GM19395 (cell line): ENCODE data around the gene CTBP2.
A peak's percentile ranks its signal among the peaks of the same experiment; 100 is the strongest.
"Not testable (repeated sequence)": the region's sequence is repeated elsewhere in the genome, so short reads cannot be mapped to it uniquely, and the experiment has no call there.

Experiments
- ATAC-seq: cut with Tn5 transposase; IDR thresholded peaks from one replicate; pipeline ENCODE4 v1.9.1; 2021; ENCODE audit warnings: mild to moderate bottlenecking, moderate library complexity; ENCODE audit not compliant: unreplicated experiment

Gene CTBP2

DNA sequence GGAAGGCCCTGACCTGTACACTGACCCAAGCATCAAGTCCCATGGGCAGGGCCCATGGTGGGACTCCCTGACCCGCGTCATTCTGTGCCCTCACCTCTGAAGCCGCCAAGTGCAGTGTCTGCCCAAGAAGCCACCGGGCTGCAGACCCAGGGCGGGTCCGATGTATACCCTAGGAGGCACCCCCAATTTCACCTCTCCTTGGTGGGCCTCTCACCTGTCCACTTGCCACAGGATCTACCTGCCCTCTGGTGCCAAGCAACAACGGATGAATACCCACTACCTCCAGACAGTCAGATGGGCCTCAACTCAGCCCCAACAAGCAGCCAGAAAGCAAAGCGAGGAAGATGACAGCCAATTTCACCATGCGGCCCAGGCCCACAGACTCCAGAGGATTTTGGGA is 92.6 kb downstream of the CTBP2 start:
- no peak for ATAC-seq

DNA sequence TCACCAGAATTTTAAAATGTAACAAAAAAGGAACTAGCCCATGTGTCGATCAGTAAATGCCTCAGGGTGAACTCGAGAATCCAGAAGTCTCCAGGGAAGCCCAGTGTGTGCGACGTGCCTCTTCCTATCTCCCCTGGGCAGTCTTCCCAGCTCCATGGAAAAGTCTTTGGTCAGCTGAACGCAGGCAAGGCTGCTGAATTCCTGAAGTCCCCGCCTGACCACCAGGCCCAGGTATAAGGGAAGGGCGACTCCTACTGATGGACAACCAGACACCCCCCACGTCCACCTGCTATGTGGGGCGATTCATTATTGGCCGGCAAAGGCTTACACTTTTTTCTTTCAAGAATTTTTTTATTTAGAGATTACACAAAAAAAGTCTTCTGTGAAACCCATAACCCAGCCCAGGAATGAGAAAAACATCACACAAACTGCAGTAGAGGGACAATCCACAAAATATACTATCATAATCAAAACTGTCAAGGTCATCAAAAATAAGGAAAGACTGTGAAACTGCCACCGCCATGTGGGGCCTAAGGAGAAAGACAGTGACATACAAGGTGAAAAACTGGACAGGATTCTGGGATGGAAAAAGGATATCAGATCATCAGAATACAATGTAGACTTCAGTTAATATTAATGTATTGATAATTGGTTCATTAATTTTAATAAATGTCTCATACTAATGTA is 93.5 kb downstream of the CTBP2 start:
- no peak for ATAC-seq

DNA sequence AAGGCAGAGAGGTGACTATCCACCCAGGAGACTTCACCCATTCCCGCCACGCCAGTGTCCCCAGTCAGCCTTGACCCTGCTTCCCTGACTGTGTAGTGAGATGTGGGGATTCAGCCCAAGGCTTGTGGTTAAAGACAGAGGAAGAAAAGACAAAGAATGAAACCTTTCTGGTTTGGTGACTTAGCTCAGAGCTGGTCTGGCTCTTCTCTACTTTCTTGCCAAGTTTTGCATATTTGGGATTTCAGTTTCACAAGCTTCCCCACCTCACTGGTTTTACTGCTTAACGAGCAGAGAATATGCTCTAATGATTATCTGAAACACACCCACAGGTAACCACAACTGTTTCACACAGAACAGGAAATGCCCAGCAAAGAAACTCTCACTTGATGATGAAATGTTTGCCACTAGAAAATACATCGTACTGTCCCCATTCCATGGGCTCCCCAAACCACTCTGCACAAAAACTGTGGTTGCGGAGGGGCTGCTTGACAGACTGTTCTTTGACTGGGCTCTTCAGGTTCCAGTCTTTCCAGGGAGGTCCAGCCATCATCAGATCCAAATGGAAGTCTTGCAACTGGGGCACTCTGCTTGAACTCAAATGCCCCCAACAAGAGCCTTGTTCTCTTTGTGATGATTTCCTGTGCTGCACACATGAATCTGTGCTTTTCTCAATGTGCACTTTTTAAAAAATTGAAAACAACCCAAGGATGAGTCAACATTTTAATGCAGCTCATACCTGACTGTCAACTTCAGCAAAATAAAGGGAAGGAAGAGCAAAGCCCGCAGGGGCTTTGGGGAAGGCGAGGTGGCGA is 95.5 kb downstream of the CTBP2 start:
- peak; percentile 92 for ATAC-seq

DNA sequence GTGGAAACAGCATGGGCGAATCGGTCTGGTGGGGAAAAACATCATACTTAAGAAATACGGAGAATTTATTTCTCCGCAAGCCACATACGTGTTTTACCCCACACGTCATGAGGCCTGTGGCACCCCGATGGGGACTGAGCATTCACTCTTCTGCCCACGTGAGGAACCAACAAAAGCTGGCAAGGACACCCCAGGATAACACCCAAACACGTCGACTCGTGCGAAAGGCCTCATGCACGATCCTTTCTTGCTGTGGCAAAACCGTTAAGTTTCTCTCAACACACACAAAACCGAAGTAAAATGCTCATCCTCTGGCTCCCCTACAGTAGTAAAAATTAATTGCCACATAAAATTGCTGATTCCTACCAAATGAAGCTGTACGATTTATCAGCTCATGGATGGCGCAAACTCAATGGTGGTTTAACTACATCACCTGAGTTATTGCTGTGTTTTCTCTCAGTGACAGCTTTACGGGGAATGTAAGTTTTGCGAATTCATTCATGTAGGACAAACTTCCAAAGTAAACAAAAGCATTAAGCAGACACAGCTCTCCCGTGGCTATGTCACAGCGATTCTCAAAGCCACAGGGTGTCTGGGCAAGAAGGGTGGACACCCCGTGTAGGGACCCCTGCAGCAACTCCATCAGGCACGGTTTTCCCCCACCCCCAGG is 97.0 kb downstream of the CTBP2 start:
- no peak for ATAC-seq

DNA sequence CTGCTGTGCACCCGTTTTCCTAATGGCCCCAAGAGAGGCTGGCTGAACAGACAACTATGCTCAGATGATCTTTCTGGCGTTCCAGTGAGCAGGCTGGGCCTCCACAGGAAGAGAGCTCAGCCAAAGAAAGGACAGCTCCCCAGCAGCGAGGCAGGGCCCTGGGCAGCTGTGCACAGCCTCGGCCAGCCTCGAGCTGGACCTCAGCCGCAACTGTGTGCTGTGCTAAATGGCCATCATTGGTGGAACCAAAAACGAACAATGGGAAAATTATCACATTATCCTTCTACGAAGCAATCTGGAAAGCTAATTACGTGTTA is 97.5 kb downstream of the CTBP2 start:
- ATAC-seq, result no peak

DNA sequence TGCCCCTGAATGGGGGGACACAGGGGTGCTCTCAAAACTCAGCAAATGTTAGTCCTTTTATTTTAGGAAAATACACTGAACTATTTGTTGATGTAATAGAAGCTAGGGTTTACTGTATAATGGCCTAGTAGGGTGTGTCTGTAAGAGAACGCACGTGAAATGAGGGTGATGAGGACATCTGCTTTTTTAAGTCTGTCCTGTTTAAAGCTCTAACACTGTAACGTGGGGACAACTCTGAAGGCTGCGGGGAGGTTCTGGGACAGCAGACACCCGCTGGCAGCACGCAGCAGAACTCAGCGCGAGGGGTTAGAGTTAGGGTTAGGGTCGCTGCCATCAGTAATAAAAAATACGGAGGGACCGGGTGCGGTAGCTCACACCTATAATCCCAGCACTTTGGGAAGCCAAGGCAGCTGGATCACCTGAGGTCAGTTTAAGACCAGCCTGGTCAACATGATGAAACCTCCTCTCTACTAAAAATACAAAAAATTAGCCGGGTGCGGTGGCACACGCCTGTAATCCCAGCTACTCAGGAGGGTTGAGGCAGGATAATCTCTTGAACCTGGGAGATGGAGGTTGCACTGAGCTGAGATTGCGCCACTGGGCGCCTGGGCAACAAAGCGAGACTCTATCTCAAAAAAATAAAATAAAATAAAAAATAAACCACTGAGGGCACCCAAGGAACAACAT is 98.0 kb downstream of the CTBP2 start:
- ATAC-seq, result no peak

DNA sequence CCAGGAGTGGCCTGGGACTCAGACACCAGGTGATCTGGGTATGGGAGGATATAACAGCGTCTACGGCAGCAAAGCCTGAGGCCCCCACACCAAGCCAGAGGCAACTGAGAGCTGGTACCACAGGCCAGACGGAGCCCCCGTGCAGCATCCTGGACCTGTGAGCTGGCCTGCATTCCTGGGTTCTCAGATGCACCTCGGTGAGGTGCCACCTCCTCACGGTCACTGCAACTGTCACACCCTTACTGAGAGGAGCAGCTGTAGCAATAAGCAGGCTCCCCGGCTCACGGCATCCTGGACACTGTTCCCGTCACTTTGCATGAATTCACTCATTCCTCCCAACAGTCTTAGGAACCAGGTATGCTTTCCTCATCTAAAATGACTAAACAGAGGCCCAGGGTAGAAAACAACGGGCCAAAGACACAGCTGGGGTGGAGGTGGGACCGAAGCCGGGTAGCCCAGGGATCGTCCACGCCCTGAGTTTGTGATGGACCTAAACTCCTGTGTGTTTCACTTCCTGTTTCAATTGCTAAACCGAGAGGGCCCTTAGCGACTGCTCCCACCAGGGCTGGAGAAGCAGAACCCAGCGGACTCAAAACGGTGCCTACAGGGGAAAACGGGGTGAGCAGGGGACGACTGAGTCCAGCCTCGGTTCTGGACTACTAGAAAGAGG is 98.7 kb downstream of the CTBP2 start:
- ATAC-seq, result no peak

DNA sequence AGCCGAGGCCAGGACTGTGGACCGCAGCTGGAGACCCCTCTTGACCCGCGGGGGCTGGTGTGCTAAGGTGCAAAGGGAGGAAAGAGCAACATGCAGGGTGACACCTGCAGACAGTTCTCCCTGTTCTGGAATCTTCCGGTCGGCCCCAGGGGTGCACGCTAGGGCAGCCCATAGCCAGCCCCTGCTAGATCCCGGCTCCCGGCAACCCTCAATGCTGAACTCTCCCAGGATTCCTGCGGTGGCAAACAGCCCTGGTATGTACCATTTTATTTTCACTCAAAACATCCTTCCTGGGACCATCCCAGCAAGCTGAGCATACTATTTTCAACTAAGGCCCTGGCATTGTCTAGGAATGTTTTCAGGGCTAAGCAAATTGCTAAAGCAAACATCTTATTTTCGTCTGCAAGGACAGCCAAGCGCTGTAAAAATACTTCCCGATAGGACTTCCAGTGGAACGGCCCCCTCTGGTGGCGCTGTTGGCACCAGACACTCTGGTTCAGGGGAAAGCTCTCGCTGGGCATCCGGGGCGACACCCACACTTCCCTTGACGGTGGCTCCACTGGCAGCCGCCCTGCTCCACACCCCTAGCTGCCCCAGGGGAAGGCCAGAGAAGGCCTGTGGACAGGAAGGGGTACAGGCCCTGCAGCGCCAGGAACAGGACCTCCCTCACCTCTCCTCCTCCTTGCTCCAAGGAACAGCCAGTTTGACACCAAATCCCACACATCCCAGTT is 99.4 kb downstream of the CTBP2 start:
- ATAC-seq, result no peak

DNA sequence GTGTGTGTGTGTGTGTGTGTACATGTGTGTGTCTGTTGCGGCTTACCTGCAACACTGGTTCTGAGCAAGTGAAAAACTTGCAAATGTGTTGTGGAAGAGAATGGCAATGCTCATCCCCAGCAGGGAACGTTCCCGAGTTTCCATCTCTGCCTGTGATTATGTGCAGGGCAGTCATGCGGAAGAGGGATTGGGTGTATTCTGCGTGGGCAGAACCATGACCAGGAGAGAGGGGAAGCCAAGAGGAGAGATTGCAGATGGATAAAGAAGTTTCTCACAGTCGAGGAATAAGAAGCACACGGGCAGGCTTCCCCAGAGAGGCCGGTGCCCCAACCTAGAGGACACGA is 99.9 kb downstream of the CTBP2 start:
- no peak for ATAC-seq

DNA sequence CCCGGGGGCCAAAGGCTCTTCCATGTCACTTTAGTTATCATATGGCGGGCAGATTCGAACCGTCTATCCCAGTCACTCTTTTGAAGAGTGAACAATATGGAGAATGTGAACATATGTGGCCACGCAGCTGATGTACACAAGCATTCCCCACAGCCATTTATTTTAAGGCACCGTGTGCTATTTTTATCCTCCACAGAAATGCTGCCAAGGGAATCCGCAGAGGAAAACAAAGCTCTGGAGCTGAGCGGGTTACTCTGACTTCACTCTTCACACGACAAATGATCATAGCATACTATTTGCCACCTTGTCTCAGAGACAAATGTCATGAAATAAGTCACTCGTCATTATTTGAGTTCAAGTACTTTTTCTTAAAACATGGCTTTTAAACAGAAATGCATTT is 100.3 kb downstream of the CTBP2 start:
- no peak for ATAC-seq

DNA sequence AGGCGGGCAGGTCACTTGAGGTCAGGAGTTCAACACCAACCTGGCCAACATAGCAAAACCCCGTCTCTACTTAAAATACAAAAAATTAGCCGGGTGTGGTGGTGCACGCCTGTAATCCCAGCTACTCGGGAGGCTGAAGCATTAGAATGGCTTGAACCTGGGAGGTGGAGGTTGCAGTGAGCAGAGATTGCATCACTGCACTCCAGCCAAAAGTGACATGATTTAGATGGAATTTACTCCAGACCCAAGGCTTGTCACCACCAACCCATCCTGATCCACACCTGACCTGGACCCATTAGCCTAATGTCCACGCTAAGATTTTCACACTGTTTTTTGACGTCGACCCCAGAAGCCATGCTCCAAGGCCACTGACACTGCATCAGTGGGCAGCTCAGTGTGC is 101.0 kb downstream of the CTBP2 start:
- ATAC-seq, result not testable (repeated sequence)

DNA sequence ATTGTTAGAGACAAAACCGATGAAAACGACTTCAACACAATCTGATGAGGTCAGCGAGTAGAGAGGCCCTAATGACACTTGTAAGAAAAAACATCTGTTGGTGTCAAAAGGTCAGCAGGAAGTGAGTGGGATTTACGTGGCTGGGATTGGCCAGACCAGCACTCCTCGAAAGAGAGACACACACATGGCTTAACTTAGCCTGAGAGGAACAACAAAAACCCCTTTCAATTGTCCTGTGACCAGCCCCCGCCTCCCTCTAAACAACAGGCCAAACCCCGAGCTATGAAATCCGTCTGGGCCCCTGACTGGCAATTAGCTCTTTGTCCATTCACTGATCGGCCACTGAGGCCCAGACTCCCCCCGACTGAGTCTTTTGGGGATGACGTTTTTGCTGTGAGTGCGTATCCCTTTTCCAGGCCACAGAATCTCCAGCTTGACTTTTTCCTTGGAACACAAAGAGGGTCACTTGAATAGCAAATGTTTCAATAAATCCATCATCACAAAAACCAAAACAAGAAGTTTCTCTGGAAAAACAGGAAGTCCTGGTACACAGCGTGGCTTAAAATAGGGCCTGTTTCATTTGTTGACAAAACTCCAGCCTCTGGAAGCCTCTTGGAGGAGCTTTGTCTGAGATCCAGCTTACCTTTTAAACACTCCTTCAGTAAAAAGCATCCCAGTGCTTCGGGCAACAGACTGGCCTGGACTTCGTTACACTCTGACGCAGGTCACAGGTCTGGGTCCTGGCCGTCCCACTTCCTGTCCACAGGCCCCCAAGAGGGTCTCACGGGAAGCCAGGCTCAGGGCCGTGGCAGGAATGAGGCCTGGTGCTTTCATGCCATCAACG is 103.0 kb downstream of the CTBP2 start:
- no peak for ATAC-seq

DNA sequence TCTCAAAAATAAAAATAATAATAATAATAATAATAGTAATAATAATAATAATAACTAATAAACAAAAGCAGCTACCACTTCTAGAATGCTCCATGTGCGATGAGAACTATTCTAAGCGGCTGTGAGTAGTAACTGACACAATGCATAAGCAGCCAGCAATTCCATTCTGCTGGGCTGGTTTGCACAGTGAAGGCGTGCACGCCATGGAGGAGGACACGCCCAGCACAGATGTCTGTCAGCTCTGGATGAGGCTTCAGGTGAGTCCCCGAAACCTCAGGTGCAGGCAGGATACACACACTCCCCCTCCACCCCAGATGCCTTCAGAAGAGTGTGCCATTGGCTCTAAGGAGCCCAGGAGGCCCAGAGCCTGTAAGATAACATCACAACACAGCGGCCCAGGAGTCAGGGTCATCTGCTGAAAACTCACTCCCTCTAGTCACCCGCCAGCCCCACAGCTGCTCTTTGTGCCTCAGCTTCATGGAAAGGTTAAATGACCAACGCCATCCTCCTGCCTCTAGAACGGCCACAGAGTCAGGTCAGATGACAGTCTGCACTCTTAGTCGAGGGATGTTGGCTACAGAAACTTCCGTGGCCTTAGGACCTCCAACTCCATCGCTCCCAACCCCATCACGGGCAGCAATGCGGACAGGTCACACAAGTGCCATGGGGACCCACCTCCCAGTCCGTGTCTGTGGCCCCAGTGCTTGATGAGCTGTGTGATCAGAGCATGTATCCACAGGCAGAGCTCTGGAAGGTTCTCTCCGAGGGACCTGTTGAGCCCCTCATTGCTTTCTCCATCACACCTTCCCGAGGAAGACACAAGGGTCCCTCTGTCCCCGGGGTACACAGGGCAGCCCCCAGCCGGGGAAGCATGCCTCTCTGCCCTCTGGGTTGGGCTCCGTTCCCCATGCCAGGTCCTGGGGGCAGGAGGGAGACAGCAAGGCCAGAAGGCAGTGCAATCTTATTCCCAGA is 103.9 kb downstream of the CTBP2 start:
- no peak for ATAC-seq

DNA sequence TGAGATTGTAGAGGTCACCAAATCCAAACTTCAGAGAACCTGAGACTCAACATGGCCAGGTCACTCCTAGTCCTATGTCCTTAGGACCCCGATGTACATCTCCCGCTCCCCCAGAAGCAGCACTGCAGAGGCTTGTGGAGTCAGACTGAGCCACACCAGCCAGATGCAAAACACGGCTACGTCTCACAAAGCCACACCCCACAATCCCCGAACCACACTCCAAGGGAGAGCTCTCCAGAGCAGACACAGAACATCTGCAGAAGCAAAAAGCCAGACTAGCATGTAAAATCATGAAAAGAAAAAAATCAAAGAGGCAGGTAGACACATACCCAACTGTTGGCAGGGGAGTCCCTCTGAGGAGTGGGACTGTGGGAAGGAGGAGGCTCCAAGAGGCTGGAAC is 104.9 kb downstream of the CTBP2 start:
- no peak for ATAC-seq

DNA sequence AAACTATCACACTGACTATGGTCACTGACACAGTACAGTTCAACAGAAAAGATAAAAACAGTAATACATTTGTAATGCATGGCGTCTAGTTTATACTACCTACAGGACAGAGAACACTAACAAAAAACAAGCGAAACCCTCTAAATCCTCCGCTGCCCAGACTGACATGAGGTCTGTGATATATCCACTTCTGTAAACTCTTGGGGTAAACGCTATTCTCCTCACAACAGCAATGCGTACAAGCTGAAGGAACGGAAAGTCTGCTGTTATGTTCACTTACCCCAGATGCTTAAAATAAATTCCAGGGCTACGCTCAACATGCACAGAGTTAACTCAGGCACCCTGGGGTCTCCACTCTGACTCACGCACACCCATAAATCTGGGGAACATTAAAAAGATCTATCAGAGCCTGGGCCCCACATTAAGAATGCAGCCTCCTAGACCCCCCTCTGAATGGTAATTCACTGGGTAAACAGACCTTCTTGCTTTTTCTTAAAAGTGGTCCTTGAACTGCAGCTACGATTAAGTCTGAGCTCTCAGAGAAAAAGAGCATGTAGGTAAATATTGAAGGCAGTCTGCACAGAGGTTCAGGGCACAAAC is 105.6 kb downstream of the CTBP2 start:
- no peak for ATAC-seq

DNA sequence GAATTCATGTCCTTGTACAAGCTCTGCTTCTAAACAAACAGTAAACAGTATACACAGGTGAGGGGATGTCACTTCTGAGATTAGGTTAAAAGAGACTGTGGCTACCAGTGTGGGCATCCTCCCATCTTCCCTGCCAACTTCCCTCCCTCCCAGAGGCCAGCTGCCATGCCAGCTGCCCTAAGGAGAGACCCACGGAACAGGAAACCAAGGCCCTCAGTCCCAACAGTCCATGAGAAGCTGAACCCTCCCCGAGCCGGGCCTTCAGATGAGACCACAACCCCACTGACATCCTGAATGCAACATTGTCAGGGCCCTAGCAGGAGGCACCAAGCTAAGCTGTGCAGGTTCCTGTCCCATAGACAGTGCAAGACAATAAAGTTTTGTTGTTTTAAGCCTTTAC is 106.1 kb downstream of the CTBP2 start:
- ATAC-seq, result no peak

DNA sequence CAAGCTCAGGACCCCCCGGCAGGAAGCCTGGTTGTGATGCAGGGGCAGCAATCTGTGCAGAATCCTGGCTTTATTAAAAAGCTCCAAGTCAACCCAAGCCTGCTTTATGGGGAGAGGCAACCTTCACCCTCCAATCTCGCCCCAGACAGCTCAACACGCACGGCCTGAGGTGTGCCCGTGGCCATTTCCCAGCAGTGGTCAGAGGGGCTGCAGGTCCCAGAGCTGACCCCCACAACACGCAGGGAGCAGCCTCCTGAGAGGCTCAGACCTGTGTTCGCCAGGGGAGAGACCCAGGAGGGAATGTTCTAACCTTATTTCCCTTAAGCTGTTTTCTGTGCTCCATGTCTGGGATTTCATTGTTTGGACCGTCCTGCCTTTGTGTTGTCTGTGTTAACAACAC is 108.2 kb downstream of the CTBP2 start:
- no peak for ATAC-seq

DNA sequence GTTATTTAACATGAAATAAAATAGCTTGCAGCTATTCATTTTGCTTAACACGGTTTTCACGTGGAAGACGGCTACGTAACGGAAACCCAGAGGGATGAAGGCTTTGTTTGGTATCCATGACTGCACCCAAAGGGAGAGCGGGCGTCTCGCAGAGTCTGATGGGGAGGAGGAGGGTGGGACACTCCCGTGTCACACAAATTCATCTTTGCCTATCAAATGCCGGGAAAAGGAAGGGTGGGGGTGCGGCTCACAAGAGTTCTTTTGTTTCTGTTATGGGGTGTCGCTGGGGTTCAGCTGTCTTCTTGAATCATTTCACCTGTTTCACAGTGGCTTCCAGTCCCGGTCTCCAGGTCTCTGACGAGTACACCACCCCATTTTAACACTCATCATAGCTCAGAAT is 110.0 kb downstream of the CTBP2 start:
- no peak for ATAC-seq
